PC-9 (cell line): Measurements from ENCODE around the gene MATN1. TPM values are rescaled to one million over a fixed set of nuclear protein-coding genes. Genes with fewer than 3 reads are reported as not detected.

Source experiments
- BruUV-seq: library from RNA; stranded (reverse); fragments of 400-500 nt; replicated peaks from 2 replicates; lab custom pipeline; 2021; lab: Mats Ljungman, UMichigan
- CTCF ChIA-PET: fragments of 300-600 bp; sonication (Branson Sonifier 250); formaldehyde crosslinking; loops from one replicate; lab custom pipeline; 2022; ENCODE audit warnings: antibody characterized with exemption; lab: Charles Lee
- POLR2A ChIA-PET: fragments of 300-600 bp; sonication (Branson Sonifier 250); formaldehyde crosslinking; loops from one replicate; lab custom pipeline; 2022; ENCODE audit warnings: antibody characterized with exemption; ENCODE audit not compliant: unreplicated experiment; lab: Charles Lee
- DNase-seq, 2 experiments: peaks; one replicate each; pipeline versions ENCODE4 v3.0.0 to v3.0.0-alpha.2; 2015 to 2022; ENCODE audit warnings: mixed read lengths in 1 of 2
- H2AFZ ChIP-seq: fragments of 200-600 bp; sonication (generic); 2 replicates; pipeline ENCODE4 v1.8.1; 2017; ENCODE audit warnings: antibody characterized with exemption
- H3F3A ChIP-seq: fragments of 200-600 bp; sonication (generic); 2 replicates; pipeline ENCODE4 v1.8.1; 2017; ENCODE audit warnings: antibody characterized with exemption, mild to moderate bottlenecking, low read depth; ENCODE audit not compliant: insufficient read depth
- H3K27ac ChIP-seq: fragments of 200-600 bp; sonication (generic); 2 replicates; pipeline ENCODE4 v1.6.1; 2016; ENCODE audit warnings: mixed run types
- H3K27me3 ChIP-seq: fragments of 200-600 bp; sonication (generic); 2 replicates; pipeline ENCODE4 v1.6.1; 2016; ENCODE audit warnings: low read depth, mixed run types; ENCODE audit not compliant: insufficient read depth
- H3K36me3 ChIP-seq: fragments of 200-600 bp; sonication (generic); 2 replicates; pipeline ENCODE4 v1.6.1; 2016; ENCODE audit warnings: low read depth, mixed run types
- H3K4me1 ChIP-seq: fragments of 200-600 bp; sonication (generic); replicated peaks from 2 replicates; pipeline ENCODE4 v1.6.1; 2016; ENCODE audit warnings: mixed run types; ENCODE audit not compliant: insufficient read depth
- H3K4me2 ChIP-seq: fragments of 200-600 bp; sonication (generic); 2 replicates; pipeline ENCODE4 v1.6.1; 2017; ENCODE audit warnings: mixed run types
- H3K4me3 ChIP-seq: fragments of 200-600 bp; sonication (generic); 2 replicates; pipeline ENCODE4 v1.6.1; 2016; ENCODE audit warnings: mixed run types
- H3K79me2 ChIP-seq: fragments of 200-600 bp; sonication (generic); 2 replicates; pipeline ENCODE4 v1.6.1; 2017; ENCODE audit warnings: low read depth, mixed run types
- H3K9me2 ChIP-seq: fragments of 200-600 bp; sonication (generic); 2 replicates; pipeline ENCODE4 v1.8.1; 2017; ENCODE audit warnings: mild to moderate bottlenecking; ENCODE audit not compliant: insufficient read depth
- H3K9me3 ChIP-seq: fragments of 200-600 bp; sonication (generic); 2 replicates; pipeline ENCODE4 v1.8.1; 2016; ENCODE audit warnings: low read depth; ENCODE audit not compliant: insufficient read depth
- H4K20me1 ChIP-seq: fragments of 200-600 bp; sonication (generic); 2 replicates; pipeline ENCODE4 v1.8.1; 2017; ENCODE audit not compliant: insufficient read depth
- CTCF ChIP-seq: fragments of 200-600 bp; sonication (generic); conservative IDR thresholded peaks from 2 replicates; pipeline ENCODE4 v1.6.1; 2017; ENCODE audit warnings: mixed run types, antibody characterized with exemption, mild to moderate bottlenecking, moderate library complexity
- EZH2 ChIP-seq: fragments of 200-600 bp; sonication (generic); IDR thresholded peaks from 2 replicates; pipeline ENCODE4 v1.8.0; 2017; ENCODE audit warnings: antibody characterized with exemption, low read depth
- intact Hi-C: fragments of 100-400 bp; cut with micrococcal nuclease; formaldehyde crosslinking; loops from one replicate; pipeline ENCODE4 v1.10.0; 2022; ENCODE audit not compliant: unreplicated experiment
- total RNA-seq: library from RNA; stranded (reverse); gene quantifications from 2 replicates; pipeline ENCODE4 v1.2.3, GENCODE V29; 2021

MATN1 gene
- total RNA-seq, 1 experiment from 2014 or later: 0.37 TPM

GRCh38 chr1:30741239-30741894, 18.0 kb upstream of the MATN1 start:
- Histone ChIP-seq H3K9me2 (no peaks in the 10 kb centered on the region), H3K79me2 (no peaks in the 10 kb centered on the region), H3K36me3 (no peaks in the 10 kb centered on the region), H2AFZ (no peak overlapping the region), H4K20me1 (no peaks in the 10 kb centered on the region), H3F3A (no peaks in the 10 kb centered on the region), H3K4me2 (peak overlapping the region; percentile 36), H3K4me1 (peaks cover 13% of the 10 kb centered on the region), H3K27ac (no peak overlapping the region), H3K27me3 (no peaks in the 10 kb centered on the region), H3K4me3 (no peak overlapping the region), H3K9me3 (no peaks in the 10 kb centered on the region)
- ChIA-PET POLR2A (no interaction called here), CTCF (no interaction called here)
- peak; percentile 34 to 42 for DNase-seq
- no TSS peak for BruUV-seq
- no peak for TF ChIP-seq CTCF
- intact Hi-C loops: no loop called here

GRCh38 chr1:30740251-30741238, 17.2 kb upstream of the MATN1 start:
- no TSS peak for BruUV-seq
- Histone ChIP-seq H3F3A (no peaks in the 10 kb centered on the region), H3K4me3 (no peak overlapping the region), H3K4me1 (peaks cover 11% of the 10 kb centered on the region), H3K36me3 (no peaks in the 10 kb centered on the region), H4K20me1 (no peaks in the 10 kb centered on the region), H3K27me3 (no peaks in the 10 kb centered on the region), H3K79me2 (no peaks in the 10 kb centered on the region), H2AFZ (no peak overlapping the region), H3K27ac (no peak overlapping the region), H3K9me3 (no peaks in the 10 kb centered on the region), H3K4me2 (peak overlapping the region; percentile 36), H3K9me2 (no peaks in the 10 kb centered on the region)
- ChIA-PET POLR2A (no interaction called here), CTCF (no interaction called here)
- no peak for DNase-seq
- TF ChIP-seq CTCF: no peak
- no peak for TF ChIP-seq EZH2
- intact Hi-C loops: no loop called here

GRCh38 chr1:30739601-30740000, 16.2 kb upstream of the MATN1 start:
- POLR2A ChIA-PET: no interaction called here
- Histone ChIP-seq H3F3A (no peaks in the 10 kb centered on the region), H3K9me2 (no peaks in the 10 kb centered on the region), H2AFZ (no peak overlapping the region), H4K20me1 (no peaks in the 10 kb centered on the region), H3K79me2 (no peaks in the 10 kb centered on the region), H3K4me1 (peaks cover 11% of the 10 kb centered on the region), H3K9me3 (no peaks in the 10 kb centered on the region), H3K27ac (no peak overlapping the region), H3K27me3 (no peaks in the 10 kb centered on the region), H3K36me3 (no peaks in the 10 kb centered on the region), H3K4me2 (no peak overlapping the region), H3K4me3 (no peak overlapping the region)
- CTCF ChIA-PET: no interaction called here
- intact Hi-C loops: no loop called here
- no peak for DNase-seq
- no TSS peak for BruUV-seq
- TF ChIP-seq CTCF: no peak
- TF ChIP-seq EZH2: no peak
